Head of caudate nucleus (tissue), 42 donors: ENCODE results near the gene FERMT1.
"Not testable (repeated sequence)": the region's sequence is repeated elsewhere in the genome, so short reads cannot be mapped to it uniquely, and the experiment has no call there.

Experiments
- DNase-seq, 42 donors: peaks; one replicate each; pipeline versions ENCODE4 v3.0.0 to v3.0.0-alpha.2; 2020 to 2021; ENCODE audit warnings: mixed read lengths in 7 of 42
- intact Hi-C: fragments of 100-400 bp; cut with DNase I; formaldehyde crosslinking; loops from one replicate; pipeline ENCODE4 v1.15.0; 2022

Gene FERMT1

DNA sequence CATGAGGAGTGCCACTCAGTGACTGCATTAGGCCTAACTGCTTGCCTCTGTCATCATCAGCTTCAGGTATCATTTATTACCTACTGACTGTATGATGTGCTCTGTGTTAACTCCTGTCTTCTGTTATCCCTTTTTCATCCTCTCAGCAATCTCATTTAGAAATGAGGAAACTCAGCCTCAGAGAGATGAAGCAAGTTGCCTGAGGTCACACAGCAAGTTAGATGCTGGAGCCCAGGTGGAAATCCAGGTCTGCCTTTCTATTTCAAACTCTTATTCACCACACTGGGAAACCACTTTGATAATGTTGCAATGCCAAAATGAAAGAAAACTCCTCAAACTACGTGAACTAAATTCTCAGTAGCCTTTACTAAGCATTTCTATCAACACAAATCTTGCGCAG, 1.3 kb downstream of the FERMT1 start:
- no peak for DNase-seq
- intact Hi-C loops: no loop called here

DNA sequence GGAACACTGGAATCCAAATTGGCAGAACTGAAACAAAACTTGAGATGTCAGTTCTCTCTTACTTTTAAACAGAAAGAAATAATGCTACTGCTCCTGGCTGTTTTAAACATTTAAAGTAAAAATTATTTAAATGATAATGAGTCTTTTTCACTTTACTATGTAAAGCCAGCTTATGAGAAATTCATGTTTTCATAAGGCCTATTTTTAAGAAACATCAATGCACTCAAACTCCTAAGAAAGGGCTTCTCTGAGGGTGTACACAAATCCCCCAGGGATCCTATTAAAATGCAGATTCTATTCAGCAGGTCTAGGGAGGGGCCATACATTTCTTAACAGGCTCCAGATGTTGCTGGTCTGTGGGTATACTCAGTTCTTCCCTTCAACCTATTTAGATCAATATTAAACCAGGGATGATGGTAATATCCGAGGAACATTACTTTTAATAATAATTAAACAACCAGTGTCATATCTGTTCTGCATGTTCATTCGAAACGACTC, 2.3 kb downstream of the FERMT1 start:
- no peak for DNase-seq
- intact Hi-C loops: no loop called here

- intact Hi-C loops: no loop called here
- no peak for DNase-seq
These were observed 6.1 kb downstream of the FERMT1 start for GRCh38 chr20:6116758-6117157.

GRCh38 chr20:6115221-6115895, 7.5 kb downstream of the FERMT1 start:
- intact Hi-C loops: no loop called here
- DNase-seq: no peak

DNA sequence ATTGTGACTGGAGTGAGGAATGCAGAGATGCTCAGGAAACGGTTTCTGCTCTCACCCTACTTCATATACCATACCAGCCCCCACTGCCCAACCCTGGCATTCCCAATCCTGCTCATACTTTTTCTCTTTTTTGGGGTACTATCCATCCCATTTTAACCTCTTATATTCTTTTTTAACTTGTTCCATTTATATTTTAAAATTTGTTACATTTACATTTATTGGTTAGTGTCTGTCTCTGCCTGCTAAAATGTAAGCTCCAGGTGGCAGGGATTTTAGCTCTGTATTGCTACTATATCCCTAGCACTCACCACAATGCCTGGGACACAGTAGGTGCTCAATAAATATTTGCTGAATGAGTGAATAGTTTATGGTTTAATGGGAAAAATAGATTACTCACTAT, 8.1 kb downstream of the FERMT1 start:
- intact Hi-C loops: no loop called here
- no peak for DNase-seq

GRCh38 chr20:6113951-6114350, 8.9 kb downstream of the FERMT1 start:
- no peak for DNase-seq
- intact Hi-C loops: no loop called here

- DNase-seq, intact Hi-C loops: not testable (repeated sequence)
These were observed 9.9 kb downstream of the FERMT1 start for GRCh38 chr20:6112965-6113364.

DNA sequence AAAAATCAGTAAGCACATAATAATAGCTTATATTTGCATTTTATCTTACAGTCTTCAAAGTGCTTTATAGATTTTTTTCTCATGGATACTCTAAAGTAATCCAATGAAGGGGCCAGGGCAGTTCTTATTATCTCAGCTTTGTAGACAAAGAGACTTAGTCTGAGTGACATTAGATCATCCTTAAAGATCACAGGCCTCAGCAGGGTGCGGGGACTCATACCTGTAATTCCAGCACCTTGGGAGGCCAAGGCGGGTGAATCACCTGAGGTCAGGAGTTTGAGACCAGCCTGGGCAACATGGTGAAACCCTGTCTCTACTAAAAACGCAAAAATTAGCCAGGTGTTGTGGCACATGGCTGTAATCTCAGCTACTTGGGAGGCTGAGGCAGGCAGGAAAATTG, 14.5 kb downstream of the FERMT1 start:
- intact Hi-C loops: no loop called here
- no peak for DNase-seq

DNA sequence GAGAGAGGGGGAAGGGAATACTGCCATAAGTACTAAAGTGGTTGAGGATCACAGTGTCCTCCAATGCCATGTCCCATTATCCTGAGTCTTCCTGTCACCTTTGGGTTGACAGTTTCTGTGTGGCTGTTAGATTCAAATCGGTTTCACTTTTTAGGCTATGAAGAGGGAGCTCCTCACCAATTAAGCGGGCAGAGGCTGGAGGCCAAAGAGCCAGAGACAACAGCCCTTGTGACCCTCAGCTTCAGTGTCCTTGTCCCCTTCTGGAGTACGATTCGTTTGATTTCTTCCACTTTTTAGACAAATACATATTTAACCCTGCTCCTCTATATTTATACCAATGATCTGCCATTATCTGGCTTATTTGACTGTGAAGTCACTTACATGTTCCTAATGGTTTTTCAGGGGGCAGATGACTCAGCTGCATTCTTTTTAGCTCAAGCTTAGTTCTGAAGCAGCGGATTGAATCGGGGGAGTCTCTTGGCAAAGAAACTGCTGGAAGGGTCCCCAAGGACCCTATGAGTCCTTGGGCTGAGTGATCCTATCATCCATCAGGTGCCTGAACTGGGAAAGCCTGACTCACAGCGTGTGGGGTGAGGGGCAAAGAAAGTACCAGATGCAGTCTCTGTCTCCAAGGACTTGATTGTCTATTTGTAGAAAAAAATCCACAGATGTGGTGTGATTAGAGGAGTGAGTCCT, 18.2 kb downstream of the FERMT1 start:
- DNase-seq: peak in 4 of 42 donors; percentile 8 to 12 (median 9)
- intact Hi-C loops: no loop called here

GRCh38 chr20:6103301-6103700, 19.5 kb downstream of the FERMT1 start:
- intact Hi-C loops: no loop called here
- DNase-seq: no peak

DNA sequence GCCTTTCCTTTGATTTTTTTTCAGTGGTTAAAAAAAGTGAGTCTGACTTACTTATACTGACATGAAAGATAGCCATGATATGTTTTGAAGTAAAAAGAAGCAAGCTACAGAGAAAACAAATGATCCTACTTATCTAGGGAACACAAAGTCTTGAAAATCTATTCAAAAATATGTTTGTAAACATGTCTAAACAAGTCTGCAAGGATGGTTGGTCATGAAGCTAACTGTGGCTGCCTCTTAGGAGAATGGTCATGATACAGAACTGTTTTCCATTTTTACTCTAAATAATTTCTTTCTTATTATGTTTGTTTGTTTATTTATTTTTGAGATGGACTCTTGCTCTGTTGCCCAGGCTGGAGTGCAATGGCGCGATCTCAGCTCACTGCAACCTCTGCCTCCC, 21.5 kb downstream of the FERMT1 start:
- intact Hi-C loops: no loop called here
- DNase-seq: no peak

DNA sequence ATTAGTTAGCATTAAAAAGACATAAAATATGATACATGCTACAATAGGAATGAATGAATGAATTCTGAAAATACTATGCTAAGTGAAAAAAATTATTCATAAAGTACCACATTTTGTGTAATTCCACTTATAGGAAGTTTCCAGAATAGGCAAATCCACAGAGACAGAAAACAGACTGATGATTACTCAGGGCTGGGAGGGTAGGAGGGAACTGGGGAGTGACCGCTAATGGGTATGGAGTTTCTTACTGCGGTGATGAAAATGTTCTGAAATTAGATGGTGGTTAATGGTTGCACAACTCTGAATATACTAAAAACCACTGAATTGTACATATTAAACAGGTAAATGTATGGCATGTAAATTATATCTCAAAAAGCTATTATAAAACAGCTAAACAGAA, 22.6 kb downstream of the FERMT1 start:
- intact Hi-C loops: no loop called here
- DNase-seq: no peak

GRCh38 chr20:6099819-6100218, 23.0 kb downstream of the FERMT1 start:
- intact Hi-C loops: no loop called here
- DNase-seq: no peak

DNA sequence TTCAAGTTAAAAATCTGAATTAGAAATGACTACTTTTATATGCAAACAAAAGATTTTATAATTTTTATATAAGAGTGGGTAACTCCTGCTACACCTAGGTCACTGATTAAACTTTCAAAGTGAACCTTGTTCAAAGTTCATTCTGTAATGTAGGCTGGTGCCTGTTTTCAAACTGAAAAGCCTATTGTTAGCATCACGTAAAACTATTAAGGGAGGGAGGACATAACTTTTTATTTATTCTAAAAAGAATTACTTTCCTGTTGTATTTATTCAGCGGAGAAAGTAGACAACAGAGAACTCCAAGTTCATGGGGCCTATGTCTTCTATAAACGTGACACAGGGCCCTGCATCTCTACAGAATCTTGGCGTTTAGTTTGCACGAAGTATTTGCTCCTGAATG, 27.4 kb downstream of the FERMT1 start:
- no peak for DNase-seq
- intact Hi-C loops: no loop called here

GRCh38 chr20:6094565-6094964, 28.3 kb downstream of the FERMT1 start:
- intact Hi-C loops: no loop called here
- DNase-seq: no peak

GRCh38 chr20:6094063-6094462, 28.8 kb downstream of the FERMT1 start:
- DNase-seq: no peak
- intact Hi-C loops: no loop called here

DNA sequence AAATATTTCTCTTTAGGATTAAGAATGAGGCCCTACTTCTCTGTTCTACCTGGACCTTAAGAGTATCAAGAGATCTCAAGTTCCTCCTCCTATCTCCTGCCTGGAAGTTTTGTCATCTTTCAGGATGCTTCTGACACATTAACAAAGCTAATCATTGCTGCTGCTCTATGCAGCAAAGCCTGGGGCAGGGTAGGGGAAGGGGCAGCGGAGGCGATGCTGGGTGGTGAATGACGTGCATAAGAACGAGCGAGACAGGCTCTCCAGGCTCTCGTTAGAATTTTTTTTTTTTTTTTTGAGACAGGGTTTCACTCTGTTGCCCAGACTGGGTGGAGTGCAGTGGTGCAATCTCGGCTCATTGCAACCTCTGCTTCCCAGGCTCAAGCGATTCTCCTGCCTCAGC, 31.2 kb downstream of the FERMT1 start:
- intact Hi-C loops: no loop called here

GRCh38 chr20:6086868-6087267, 36.0 kb downstream of the FERMT1 start:
- no peak for DNase-seq
- intact Hi-C loops: no loop called here

More for the DNA sequence above, 31.2 kb downstream of the FERMT1 start:
- DNase-seq: no peak

GRCh38 chr20:6083926-6084325, 38.9 kb downstream of the FERMT1 start:
- no peak for DNase-seq
- intact Hi-C loops: no loop called here

- DNase-seq: no peak
- intact Hi-C loops: no loop called here
These were observed 41.6 kb downstream of the FERMT1 start for GRCh38 chr20:6081236-6081635.

GRCh38 chr20:6079016-6079415, 43.8 kb downstream of the FERMT1 start:
- no peak for DNase-seq
- intact Hi-C loops: loop anchor here (5.0 kb wide), 2 partner anchors 127 to 552 kb away; partner anchors contain the start of genes MCM8 and TRMT6
